Testis (tissue), 3 donors: ENCODE data around the gene TNNI2. TPM values are rescaled to one million over a fixed set of nuclear protein-coding genes. Genes with fewer than 3 reads are reported as not detected.
A peak's percentile ranks its signal among the peaks of the same experiment; 100 is the strongest.
"Not testable (repeated sequence)": the region's sequence is repeated elsewhere in the genome, so short reads cannot be mapped to it uniquely, and the experiment has no call there.

Source experiments
- DNase-seq: peaks from one replicate; pipeline ENCODE4 v3.0.0-alpha.2; 2019
- H3K27ac ChIP-seq, 2 donors: fragments of 200-600 bp; sonication (generic); one replicate each; pipeline ENCODE4 v1.5.1; 2019
- H3K27me3 ChIP-seq: fragments of 200-600 bp; sonication (generic); one replicate; pipeline ENCODE4 v1.5.1; 2019
- H3K36me3 ChIP-seq: fragments of 200-600 bp; sonication (generic); one replicate; pipeline ENCODE4 v1.5.1; 2017; ENCODE audit warnings: low read depth; ENCODE audit errors: missing control alignments
- H3K4me1 ChIP-seq: fragments of 200-600 bp; sonication (generic); one replicate; pipeline ENCODE4 v1.5.1; 2019
- H3K4me3 ChIP-seq, 2 donors: fragments of 200-600 bp; sonication (generic); one replicate each; pipeline ENCODE4 v1.5.1; 2017 to 2019
- H3K9me3 ChIP-seq: fragments of 200-600 bp; sonication (generic); one replicate; pipeline ENCODE4 v1.5.1; 2017
- POLR2A ChIP-seq: fragments of 450-650 bp; IDR thresholded peaks from one replicate; pipeline ENCODE4 v1.6.1; 2017; ENCODE audit warnings: antibody characterized with exemption, mild to moderate bottlenecking, moderate library complexity
- WGBS, 2 donors: methylation state at CpG; one replicate each; pipeline ENCODE4 v1.1.5; 2018; 5-methylcytosine and 5-hydroxymethylcytosine counted together
- intact Hi-C: fragments of 100-400 bp; cut with DNase I; formaldehyde crosslinking; loops from one replicate; pipeline ENCODE4 v1.15.1; 2023; ENCODE audit warnings: low total_unique reads
- polyA plus RNA-seq: library from polyadenylated mRNA; stranded (reverse); fragments of 350-450 nt; fragmentation: Illumina TruSeq; extraction: RNeasy Lipid Tissue Mini Kit (QIAGEN cat#74804); gene quantifications from one replicate; pipeline ENCODE4 v1.2.3, GENCODE V29; 2014; ENCODE audit warnings: low read depth, low replicate concordance; ENCODE audit not compliant: insufficient read depth
- total RNA-seq, 2 donors: library from RNA; depleted of rRNA; stranded (reverse); fragments of >200 nt; gene quantifications; one replicate each; pipeline ENCODE4 v1.2.3, GENCODE V29; 2016
- TF ChIP-seq, protein P1 (sequence below), 3 experiments: fragments of 450-650 bp in 2 of 3; fragments of 200-600 bp in 1 of 3; sonication (generic) in 1 of 3; IDR thresholded peaks; one replicate each; pipeline ENCODE4 v1.5.1; 2016 to 2019; ENCODE audit warnings: antibody characterized with exemption in 3 of 3, mild to moderate bottlenecking in 2 of 3, moderate library complexity in 1 of 3

TNNI2 gene
- total and polyA plus RNA-seq, 3 donors from 2014 or later, result 8.6 TPM; not detected in 2

DNA sequence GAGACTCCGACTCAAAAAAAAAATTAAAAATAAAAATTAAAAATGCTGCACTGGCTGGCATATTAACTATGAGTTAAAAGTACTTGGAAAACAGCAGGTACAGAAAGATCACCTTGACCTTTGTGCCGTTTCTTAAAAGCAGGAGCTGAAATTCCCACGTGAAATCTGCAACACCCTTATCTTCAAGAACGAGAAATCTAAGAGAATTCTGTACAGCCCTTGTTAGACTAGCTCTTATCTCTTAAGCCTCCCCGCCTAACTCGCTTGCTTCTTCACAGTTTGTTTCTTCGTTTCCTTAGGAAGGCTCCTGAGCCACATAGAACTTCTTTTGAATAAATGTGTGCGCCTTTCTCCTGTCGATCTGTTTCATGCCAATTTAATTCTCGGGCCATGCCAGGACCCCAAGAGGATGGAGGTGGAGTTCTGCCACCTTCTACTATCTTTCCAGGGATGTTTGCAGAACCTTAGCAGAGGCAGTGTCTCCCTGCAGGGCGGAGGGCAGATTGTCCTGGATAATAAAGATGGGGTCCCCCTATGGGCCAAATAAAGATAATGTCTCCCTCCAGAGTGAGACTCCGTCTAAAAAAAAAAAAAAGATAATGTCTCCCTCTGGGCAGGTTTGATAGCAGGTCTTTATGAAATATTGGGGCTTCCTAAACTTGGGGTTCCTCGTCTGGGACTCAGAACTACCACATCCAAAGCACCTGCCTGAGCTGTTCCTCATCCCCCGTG lies 31.4 kb upstream of the TNNI2 start:
- 56% methylated on average over 14 of the region's 14 CpGs for WGBS, 2 donors
- Histone ChIP-seq H3K27me3 (no peaks in the 10 kb centered on the region), H3K4me1 (peaks cover 11% of the 10 kb centered on the region), H3K4me3 (no peak overlapping the region), H3K9me3 (no peaks in the 10 kb centered on the region), H3K27ac (peak overlapping the region; percentile 34 to 70), H3K36me3 (no peaks in the 10 kb centered on the region)
- no peak for TF ChIP-seq POLR2A
- TF ChIP-seq, protein P1, sequence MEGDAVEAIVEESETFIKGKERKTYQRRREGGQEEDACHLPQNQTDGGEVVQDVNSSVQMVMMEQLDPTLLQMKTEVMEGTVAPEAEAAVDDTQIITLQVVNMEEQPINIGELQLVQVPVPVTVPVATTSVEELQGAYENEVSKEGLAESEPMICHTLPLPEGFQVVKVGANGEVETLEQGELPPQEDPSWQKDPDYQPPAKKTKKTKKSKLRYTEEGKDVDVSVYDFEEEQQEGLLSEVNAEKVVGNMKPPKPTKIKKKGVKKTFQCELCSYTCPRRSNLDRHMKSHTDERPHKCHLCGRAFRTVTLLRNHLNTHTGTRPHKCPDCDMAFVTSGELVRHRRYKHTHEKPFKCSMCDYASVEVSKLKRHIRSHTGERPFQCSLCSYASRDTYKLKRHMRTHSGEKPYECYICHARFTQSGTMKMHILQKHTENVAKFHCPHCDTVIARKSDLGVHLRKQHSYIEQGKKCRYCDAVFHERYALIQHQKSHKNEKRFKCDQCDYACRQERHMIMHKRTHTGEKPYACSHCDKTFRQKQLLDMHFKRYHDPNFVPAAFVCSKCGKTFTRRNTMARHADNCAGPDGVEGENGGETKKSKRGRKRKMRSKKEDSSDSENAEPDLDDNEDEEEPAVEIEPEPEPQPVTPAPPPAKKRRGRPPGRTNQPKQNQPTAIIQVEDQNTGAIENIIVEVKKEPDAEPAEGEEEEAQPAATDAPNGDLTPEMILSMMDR (IDR thresholded peaks at IDR 0.05), result no peak
- intact Hi-C loops, result no loop called here
- peak; percentile 67 for DNase-seq

DNA sequence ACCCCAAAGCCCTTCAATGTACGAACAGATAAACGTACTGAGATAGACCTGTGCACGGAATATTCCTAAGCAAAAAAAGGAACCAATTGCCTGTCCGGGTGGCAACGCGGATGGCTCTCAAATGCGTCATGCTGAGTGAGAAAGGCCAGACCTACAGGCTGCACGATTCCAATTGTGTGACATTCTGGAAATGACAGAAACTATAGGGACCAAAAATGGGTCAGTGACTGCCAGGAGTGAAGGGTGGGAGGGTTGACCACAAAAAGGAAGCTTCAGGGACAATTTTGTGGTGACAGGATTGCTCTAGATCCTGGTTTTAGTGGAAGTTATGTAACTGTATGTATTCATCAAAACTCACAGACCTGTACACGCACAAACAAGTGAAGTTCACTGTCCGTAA lies 28.0 kb upstream of the TNNI2 start:
- 84% methylated on average over 10 of the region's 10 CpGs for WGBS, 2 donors
- Histone ChIP-seq H3K36me3 (no peaks in the 10 kb centered on the region), H3K9me3 (no peaks in the 10 kb centered on the region), H3K4me1 (peaks cover 14% of the 10 kb centered on the region), H3K27me3 (no peaks in the 10 kb centered on the region), H3K4me3 (no peak overlapping the region), H3K27ac (no peak overlapping the region)
- TF ChIP-seq, protein P1 (IDR thresholded peaks at IDR 0.05), result no peak
- no peak for TF ChIP-seq POLR2A
- DNase-seq, result no peak
- intact Hi-C loops, result no loop called here

DNA sequence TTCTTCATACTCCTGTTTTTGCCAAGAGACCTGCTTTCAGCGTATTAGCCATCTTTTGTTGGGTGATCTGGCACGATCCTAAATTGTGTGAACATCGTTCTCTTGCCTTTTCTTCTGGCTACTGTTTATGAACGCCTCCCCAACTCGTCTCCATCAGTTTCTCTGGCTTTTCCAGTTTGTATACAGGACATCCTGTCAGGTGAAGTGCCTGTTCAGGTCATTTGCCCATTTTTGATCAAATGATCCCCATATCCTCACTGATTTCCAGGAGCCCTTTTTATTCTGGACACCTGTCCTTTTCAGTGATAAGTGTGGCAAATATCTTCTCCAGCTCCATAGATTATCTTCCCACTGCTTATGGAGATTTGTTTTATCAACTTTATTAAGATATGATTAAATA lies 26.5 kb upstream of the TNNI2 start:
- whole genome bisulfite sequencing, 2 donors, result 85 to 89% methylated on average over 5 of the region's 5 CpGs
- H3K4me3 ChIP-seq, result no peak overlapping the region
- DNase-seq, result no peak
- TF ChIP-seq, protein P1 (IDR thresholded peaks at IDR 0.05), result no peak
- TF ChIP-seq POLR2A, result no peak
- no peaks in the 10 kb centered on the region for H3K36me3 ChIP-seq
- H3K27me3 ChIP-seq, result no peaks in the 10 kb centered on the region
- peak overlapping the region in 1 of 2 donors; percentile 60 for H3K27ac ChIP-seq
- intact Hi-C loops, result no loop called here
- peaks cover 9% of the 10 kb centered on the region for H3K4me1 ChIP-seq
- H3K9me3 ChIP-seq, result no peaks in the 10 kb centered on the region

DNA sequence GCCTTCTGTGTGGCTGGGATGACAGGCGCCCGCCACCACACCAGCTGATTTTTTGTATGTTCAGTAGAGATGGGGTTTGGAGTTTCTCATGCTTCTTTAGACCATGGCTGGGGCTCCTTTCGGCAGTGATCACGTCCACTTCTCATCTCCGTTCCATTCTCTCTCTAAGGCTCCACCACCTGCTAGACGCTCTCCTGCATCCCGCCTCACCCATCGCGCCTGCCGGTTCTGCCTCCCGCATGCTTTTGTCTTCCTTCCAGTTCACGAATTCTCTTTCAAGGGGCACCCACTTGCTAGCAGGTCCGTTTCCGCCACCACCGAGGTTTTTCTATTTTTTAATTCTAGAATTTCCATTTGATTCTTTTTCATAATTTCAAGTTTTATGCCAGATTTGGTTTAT lies 26.0 kb upstream of the TNNI2 start:
- TF ChIP-seq, protein P1 (IDR thresholded peaks at IDR 0.05), result no peak
- no peak for TF ChIP-seq POLR2A
- no peaks in the 10 kb centered on the region for H3K36me3 ChIP-seq
- no peak for DNase-seq
- H3K4me3 ChIP-seq, result no peak overlapping the region
- intact Hi-C loops, result no loop called here
- WGBS, 2 donors, result 72 to 75% methylated on average over 15 of the region's 15 CpGs
- no peaks in the 10 kb centered on the region for H3K9me3 ChIP-seq
- H3K27ac ChIP-seq, result peak overlapping the region; percentile 14 to 60
- no peaks in the 10 kb centered on the region for H3K27me3 ChIP-seq
- H3K4me1 ChIP-seq, result peaks cover 6% of the 10 kb centered on the region

DNA sequence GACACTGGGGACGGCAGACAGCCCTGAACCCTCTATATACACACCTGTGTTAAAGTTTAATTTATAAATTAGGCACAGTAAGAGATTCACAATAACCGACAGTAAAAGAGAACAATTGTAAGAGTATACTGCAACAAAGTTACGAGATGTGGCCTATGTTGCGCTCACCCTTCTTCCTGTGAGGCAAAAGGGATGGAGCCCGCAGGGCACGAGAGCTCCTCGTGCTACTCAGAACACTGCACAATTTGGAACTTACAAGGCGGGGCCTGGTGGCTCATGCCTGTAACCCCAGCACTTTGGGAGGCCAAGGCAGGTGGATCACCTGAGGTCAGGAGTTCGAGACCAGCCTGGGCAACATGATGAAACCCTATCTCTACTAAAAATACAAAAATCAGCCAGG lies 25.4 kb upstream of the TNNI2 start:
- H3K27me3 ChIP-seq, H3K4me1 ChIP-seq, intact Hi-C loops, H3K9me3 ChIP-seq, H3K4me3 ChIP-seq, H3K36me3 ChIP-seq: not testable (repeated sequence)
- WGBS, 2 donors, result 64 to 65% methylated on average over 9 of the region's 9 CpGs
- H3K27ac ChIP-seq, result peak overlapping the region; percentile 14 to 60
- peak; percentile 91 for DNase-seq
